Adipocyte (in vitro differentiated cells): ENCODE measurements around the gene KBTBD2.
"Not testable (repeated sequence)": the region's sequence is repeated elsewhere in the genome, so short reads cannot be mapped to it uniquely, and the experiment has no call there.

ENCODE experiments used
- DNase-seq: peaks from one replicate; pipeline ENCODE4 v3.0.0-alpha.2; 2015; ENCODE audit warnings: low read depth
- H3K27me3 ChIP-seq: replicated peaks from 2 replicates; pipeline ENCODE4 v1.7.0; 2013; ENCODE audit warnings: mild to moderate bottlenecking, low read length, moderate library complexity; ENCODE audit not compliant: control insufficient read depth, insufficient read depth
- H3K36me3 ChIP-seq: 2 replicates; pipeline ENCODE4 v1.7.0; 2013; ENCODE audit warnings: low read length, mild to moderate bottlenecking, moderate library complexity; ENCODE audit not compliant: control insufficient read depth, insufficient read depth, severe bottlenecking
- H3K4me1 ChIP-seq: 2 replicates; pipeline ENCODE4 v1.7.0; 2013; ENCODE audit warnings: mild to moderate bottlenecking, low read length, moderate library complexity; ENCODE audit not compliant: control insufficient read depth, insufficient read depth
- H3K4me3 ChIP-seq: 2 replicates; pipeline ENCODE4 v1.7.0; 2013; ENCODE audit warnings: mild to moderate bottlenecking, low read length, moderate library complexity
- H3K9ac ChIP-seq: 2 replicates; pipeline ENCODE4 v1.7.0; 2013; ENCODE audit warnings: mild to moderate bottlenecking, low read length, moderate library complexity
- H3K9me3 ChIP-seq: 2 replicates; pipeline ENCODE4 v1.7.0; 2013; ENCODE audit warnings: mild to moderate bottlenecking, low read length, moderate library complexity; ENCODE audit not compliant: control insufficient read depth

KBTBD2 gene

GRCh38 chr7:32848655-32849054 is 42.9 kb downstream of the KBTBD2 start:
- H3K36me3 ChIP-seq, DNase-seq, H3K9ac ChIP-seq, H3K4me3 ChIP-seq, H3K27me3 ChIP-seq, H3K9me3 ChIP-seq: not testable (repeated sequence)
- peaks cover 14% of the 10 kb centered on the region for H3K4me1 ChIP-seq

DNA sequence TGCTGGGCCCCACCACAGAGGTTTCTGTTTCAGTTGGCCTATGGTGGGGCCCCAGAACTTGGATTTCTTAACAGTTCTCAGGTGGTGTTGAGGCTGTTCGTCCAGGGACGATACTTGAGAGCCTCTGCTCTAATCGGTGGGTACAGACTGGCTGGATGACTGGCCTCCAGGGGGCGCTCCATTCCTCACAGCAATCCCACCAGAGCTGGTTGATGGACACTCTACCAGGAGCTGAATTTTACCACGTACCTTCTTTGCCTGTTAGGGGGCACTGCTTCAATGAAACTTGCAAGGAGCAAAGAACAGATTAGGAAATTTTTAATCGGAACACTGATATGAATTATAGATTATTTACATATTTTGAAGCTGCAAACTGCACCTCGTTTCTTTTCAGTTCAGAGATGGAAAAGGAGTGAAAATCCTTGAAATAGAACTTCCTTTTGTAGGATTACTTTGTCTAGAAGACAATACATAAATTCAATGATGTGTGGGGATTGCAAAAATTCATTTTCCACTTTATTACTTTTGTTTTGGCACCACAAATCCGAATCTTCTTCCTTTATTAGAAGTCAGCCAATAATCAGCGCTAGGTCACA is 44.8 kb downstream of the KBTBD2 start:
- Histone ChIP-seq H3K27me3 (no peaks in the 10 kb centered on the region), H3K36me3 (no peaks in the 10 kb centered on the region), H3K4me3 (no peak overlapping the region), H3K9me3 (no peaks in the 10 kb centered on the region), H3K9ac (no peak overlapping the region), H3K4me1 (peaks cover 10% of the 10 kb centered on the region)
- DNase-seq = peak; percentile 55

DNA sequence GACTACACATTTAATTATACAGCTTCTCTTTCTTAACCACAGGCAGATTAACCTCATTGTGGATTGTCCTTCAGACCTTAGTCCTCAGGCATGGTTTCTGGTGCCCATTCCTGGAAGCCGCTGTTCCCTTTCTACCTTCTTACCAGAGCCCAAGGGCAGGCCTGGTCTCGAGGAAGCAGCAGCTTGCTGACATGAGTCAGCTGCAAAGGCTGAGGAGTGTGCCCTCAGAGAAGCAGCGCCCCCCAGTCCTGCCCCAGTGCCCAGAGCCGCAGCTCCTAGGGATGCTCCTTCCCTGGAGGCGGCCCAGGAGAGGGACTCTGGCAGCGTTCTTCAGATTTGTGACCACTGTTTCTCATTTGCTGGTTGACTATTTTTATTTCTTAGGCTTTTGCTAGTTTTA is 46.8 kb downstream of the KBTBD2 start:
- H3K27me3 ChIP-seq, H3K9ac ChIP-seq, H3K4me3 ChIP-seq, H3K4me1 ChIP-seq, H3K36me3 ChIP-seq, H3K9me3 ChIP-seq, DNase-seq: not testable (repeated sequence)

GRCh38 chr7:32843763-32844162 is 47.8 kb downstream of the KBTBD2 start:
- not testable (repeated sequence) for H3K4me1 ChIP-seq

GRCh38 chr7:32839846-32840245 is 51.7 kb downstream of the KBTBD2 start:
- not testable (repeated sequence) for DNase-seq, H3K4me1 ChIP-seq, H3K36me3 ChIP-seq, H3K4me3 ChIP-seq, H3K27me3 ChIP-seq, H3K9me3 ChIP-seq, H3K9ac ChIP-seq

More at GRCh38 chr7:32843763-32844162, 47.8 kb downstream of the KBTBD2 start:
- H3K9me3 ChIP-seq, H3K9ac ChIP-seq, H3K4me3 ChIP-seq, H3K36me3 ChIP-seq, DNase-seq, H3K27me3 ChIP-seq: not testable (repeated sequence)

GRCh38 chr7:32828996-32829752 is 62.4 kb downstream of the KBTBD2 start:
- not testable (repeated sequence) for H3K4me3 ChIP-seq, H3K36me3 ChIP-seq, H3K9me3 ChIP-seq, H3K9ac ChIP-seq, H3K27me3 ChIP-seq, DNase-seq, H3K4me1 ChIP-seq
